Stimulated activated CD8-positive, alpha-beta memory T cell treated with anti-CD3 and anti-CD28 coated beads, Interleukin-15, amount 100 ng/mL, for 1 hour (primary cell): ENCODE results near the gene LYG2.
"Not testable (repeated sequence)": the region's sequence is repeated elsewhere in the genome, so short reads cannot be mapped to it uniquely, and the experiment has no call there.

Source experiments
- DNase-seq: peaks from one replicate; pipeline ENCODE4 v3.0.0-alpha.2; 2020; ENCODE audit warnings: low read depth

LYG2 gene, protein sequence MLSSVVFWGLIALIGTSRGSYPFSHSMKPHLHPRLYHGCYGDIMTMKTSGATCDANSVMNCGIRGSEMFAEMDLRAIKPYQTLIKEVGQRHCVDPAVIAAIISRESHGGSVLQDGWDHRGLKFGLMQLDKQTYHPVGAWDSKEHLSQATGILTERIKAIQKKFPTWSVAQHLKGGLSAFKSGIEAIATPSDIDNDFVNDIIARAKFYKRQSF

DNA sequence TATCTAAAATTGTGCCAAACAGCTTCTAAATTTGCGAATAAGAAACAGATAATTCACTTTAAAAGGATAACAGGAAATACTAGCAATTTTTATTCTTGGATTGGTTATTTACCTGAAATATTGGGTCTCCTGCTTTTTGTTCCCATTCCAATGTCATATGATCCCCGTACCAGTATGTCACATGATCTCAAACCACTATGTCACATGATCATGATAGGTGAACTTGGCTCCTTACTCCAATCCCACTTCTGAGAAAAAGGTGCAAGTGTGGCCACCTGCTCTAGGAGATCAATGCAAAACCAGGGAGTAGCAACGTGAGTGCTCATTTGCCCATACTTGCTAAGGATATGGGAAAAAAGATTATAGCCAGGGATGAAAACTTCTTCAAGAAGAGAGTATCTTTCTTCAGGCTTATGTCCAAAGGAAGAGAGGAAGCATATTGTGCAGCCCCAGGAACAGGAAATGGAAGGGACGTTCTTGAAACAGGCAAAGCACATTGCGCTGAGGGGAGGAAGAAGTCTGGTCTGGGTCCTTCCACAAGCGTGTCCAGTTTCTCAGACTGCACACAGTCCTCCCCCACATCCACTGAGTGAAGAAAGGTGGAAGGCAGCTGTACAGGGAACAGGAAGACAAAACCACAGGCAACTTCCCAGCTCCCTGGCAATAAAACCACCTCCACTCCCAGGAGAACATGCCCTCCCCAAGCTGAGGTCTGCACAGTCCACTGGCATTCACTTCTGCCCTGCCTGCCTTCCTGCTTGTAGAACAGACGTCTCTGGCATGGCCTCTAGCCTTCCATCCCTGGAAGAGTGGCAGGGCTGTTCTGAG lies at the start of gene LYG2:
Gene LYG2 (minus strand): TSS at position 176 of the 828 bp plus-strand sequence. CDS start 1,406 bp downstream, outside the sequence.
- DNase-seq, result no peak

DNA sequence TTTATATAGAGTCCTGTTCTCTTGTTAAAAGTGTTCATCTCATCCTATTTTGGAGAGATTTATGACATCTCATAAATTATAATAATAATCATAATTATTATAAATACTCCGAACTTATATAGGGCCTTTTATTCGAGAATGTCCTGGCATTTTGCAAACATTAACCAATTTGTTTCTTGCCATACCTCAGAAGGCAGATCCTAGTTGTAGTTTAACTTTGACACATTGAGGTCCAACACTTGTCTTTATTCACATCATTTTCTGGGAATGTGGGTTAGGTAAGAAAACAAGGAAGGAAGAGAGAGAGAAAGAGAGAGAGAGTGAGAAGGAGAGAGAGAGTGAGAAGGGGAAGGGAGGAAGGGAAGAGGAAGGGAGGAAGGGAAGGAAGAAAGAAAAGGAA lies 45.6 kb upstream of the LYG2 start, which contains the start of gene LYG1:
Gene LYG1 (minus strand): TSS at position 101 of the 400 bp plus-strand sequence. CDS start 5,527 bp downstream, outside the sequence.
- not testable (repeated sequence) for DNase-seq

DNA sequence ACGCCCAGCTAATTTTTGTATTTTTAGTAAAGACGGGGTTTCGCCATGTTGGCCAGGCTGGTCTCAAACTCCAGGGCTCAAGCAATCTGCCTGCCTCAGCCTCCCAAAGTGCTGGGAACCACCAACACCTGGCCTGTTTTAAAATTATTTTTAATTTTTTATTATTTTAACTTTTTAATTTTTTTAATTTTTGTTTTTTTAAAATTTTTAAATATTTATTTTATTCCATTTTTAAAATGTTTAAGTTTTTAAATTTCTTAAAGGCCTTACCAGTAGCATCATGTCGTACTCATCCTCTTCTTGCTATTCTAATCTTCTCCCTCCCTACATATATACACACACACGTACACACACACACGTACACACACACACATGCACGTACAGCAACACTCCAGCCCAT lies 44.1 kb upstream of the LYG2 start:
- DNase-seq, result no peak

DNA sequence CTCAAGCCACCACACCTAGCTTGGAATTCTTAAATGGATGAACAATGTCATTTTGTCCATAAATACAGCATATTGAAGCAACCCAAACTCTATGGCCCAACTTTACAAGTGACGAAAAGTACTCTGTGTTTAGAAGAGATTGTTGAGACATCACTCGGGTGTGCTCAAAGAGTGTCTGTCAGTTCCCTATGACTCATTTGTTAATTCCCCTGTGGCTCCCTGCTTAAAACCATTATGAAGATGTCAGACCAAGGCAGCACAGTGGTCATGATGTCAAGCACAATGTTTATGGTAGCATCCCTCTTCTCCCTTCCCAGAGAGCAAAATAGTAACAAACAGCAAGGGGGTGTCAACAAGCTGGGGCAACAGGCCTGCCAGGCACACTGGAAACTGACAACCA lies 42.5 kb upstream of the LYG2 start:
- DNase-seq, result no peak

DNA sequence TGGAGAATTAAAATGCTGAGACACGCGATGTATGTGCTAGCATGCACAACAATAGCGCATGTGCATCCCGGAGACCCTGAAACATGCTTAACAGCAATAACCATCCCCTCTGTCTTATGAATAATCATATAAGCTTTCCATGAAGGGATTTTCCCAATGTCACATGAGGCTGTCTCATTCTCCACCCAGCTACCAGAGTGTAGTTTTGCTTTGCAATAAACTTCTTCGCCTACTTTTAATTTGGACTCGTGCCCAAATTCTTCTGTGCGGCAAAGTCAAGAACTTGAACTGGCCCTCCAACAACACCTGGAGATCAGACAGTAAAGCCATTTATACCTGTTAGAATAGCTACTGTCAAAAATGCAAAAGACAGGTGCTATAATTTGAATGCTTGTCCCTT lies 30.1 kb upstream of the LYG2 start:
- no peak for DNase-seq

DNA sequence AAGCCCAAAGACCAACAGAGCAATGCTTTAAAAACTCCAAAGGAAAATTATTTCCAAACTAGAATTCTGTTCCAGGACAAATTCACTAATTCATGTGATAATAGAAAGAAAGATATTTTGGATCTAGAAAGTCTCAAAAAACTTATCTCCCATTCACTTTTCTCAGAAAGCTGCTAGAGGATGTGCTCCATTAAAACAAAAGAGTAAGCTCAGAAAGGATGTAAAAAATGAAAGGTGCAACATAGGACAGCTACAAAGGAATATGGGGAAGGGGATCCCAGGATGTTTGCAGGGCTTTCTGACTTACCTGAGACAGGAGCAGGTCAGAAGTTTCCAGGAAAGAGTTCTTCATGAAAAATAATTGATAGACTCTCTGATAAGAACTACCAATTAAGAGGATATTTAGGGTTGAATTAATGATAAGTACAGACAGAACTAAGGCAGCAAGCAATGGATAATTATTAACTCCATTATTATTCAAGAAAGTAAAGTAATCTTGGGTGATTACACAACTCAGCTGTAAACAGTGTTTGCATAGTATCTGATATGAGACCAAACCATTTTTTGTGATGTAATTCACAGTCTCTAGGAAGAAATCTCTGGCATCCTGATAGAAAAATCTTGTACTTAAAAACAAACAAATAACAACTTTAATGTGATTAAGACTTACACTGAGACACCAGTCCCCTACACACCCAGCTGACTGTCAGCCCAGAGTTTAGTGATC lies 24.7 kb upstream of the LYG2 start:
- no peak for DNase-seq

DNA sequence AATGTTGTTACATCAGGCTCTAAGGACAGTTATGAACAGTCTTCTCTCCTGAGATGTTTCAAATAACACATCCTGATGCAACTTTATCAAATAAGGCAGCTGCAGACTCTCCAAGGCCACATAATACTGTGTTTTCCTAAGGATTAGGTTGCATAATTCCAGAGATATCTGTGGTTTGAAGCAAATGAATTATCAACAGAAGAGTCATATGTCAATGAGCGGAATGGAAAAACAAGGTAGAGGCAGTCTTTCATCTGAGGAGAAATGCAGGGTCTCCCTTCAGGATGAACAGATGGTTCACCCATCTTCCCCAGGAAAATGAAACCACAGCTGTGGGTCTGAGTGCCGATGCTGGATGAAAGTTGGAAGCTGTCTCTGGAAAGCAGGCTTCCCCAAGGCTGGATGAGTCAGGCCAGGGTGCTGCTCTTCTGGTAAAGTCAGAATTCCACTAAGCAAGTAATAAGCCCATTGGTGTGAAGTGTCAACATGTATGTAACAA lies 23.4 kb upstream of the LYG2 start:
- DNase-seq, result no peak

DNA sequence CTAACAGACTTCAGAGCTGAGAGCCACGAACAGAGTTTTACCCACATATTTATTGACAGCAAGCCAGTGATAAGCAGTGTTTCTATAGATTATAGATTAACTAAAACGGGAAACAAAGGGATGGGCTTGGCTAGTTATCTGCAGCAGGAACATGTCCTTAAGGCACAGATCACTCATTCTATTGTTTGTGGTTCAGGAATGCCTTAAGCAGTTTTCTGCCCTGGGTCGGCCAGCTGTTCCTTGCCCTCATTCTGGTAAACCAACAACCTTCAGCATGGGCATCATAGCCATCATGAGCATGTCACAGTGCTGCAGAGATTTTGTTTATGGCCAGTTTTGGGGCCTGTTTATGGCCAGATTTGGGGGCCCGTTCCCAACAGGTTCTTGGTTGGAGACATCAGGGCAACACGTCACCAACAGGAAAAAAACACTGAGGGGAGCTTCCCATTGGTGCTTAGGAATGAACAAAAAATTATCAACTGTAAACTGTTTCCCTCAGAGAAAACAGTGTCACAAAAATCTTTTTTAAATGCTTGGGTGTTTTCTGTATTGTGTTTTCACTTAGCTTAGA lies 22.8 kb upstream of the LYG2 start:
- not testable (repeated sequence) for DNase-seq

DNA sequence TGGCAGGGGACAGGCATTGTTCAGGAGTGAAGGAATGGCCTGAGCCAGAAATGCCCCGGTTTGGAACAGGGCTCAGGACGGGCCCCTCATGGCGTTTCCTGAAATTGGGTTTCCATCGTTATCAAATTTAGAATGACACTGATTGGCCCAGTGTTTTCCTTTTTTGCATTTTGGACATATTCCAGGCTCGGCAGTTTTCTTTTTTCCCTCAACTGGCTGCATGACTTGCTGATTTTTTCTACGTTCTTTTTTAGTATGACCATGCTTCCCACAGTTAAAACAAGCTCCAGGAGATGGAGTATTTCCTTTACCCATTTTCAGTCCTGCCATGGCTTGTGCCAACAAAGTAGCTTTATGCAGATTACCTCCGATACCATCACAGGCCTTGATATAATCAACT lies 20.4 kb upstream of the LYG2 start:
- no peak for DNase-seq

DNA sequence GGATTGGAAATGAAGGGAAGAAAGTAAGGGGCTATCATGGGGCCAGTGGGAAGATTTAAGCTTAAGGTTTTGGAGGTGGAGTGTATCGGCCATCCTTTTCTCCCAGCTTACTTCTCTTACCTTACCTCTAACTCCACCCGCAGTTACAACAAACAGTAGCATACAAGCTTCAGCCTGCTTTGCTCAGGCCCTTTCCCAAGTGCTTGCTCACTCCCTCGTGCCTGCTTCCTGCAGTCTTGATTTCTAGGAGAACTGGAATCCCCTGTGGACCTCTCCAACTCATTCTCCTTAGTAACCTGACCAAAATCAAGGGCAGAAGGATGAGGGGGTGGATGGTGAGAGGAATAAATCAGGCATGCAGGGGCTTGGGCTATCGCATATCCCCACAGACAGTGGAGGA lies 5.8 kb upstream of the LYG2 start:
- DNase-seq, result no peak

DNA sequence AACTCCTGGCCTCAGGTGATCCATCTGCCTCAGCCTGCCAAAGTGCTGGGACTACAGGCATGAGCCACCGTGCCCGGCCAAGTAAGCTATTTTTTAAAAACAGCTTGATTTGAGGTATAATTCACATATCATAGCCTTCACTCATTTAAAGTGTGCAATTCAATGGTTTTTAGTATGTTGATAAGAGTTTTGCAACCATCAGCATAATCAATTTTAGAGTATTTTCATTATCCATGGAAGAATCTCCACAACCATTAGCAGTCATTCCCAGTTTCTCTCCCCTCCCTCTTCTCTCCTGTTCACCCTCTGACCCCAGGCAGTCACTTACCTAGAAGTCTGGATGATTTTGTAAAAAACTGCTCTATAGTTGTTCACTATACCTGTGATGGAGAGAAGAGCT lies 4.7 kb upstream of the LYG2 start:
- no peak for DNase-seq

DNA sequence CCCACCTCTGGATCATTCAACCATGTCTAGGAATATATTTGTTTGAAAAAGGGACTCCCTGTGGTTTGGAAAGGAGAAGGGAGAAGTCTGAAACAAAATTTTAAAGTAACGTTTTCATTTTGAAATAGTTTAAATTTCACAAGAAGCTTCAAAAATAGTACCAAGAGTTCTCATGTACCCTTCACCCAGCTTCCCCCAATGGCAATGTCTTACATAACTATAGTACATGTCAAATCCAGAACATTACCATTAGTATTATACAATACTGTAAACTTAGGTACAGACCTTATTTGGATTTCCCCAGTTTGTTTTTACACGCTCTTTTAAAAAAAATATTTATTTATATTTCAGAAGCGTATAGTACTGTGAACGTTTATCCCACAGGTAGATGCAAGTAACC lies 4.0 kb upstream of the LYG2 start:
- DNase-seq, result no peak

DNA sequence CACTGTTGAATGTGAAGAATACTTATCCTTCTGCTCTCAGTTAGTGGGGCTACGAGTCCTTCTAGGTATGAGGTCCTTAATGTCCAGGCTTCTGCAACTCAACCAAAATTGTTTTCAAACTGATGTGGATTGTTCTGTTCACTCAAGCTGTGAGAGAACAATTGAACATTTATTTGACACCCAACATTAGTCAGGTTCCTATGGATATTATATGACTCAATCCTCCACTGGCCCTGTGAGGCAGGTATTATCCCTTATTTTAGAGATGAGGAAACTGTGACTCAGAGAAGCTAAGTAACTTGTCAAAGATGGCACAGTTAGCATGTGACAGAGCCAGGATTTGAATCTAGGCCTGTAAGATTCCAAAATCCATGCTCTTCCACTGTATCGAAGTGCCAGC lies 1.2 kb upstream of the LYG2 start:
- no peak for DNase-seq

DNA sequence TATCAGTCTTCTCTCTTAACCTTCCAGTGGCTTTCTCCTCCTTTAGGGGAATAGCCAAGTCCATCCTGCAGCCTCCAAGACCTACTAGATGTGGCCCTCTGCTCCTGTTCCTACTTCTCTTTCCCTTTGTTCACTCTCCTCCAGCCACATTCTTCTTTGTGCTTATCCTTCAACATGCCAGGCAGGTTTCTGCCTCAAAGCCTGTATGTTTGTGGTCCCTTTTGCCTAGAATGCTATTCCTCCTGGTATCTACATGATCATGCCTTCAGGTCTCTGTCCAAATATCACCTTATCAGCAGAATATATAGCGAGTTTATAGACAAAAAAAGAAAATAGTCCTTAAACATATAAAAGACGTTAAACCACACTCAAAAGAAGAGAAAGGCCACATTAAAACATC lies 5.5 kb downstream of the LYG2 start:
- DNase-seq, result no peak

DNA sequence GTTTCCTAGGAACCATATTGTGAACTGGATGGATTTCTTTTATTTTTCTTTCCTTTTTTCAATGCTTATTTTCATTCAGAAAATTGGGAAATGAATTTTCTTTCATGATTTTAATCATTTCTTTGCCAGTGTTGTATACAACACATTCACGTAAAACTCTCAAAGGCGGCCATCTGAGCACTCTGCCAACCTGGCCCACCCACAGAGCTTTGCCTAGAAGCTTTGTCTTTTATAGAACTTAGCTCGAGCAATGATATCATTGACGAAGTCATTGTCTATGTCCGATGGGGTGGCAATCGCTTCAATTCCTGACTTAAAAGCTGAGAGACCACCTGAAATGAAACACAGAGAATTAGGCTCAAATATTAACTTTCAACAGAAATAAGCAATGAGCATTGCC lies 13.3 kb downstream of the LYG2 start:
- no peak for DNase-seq

DNA sequence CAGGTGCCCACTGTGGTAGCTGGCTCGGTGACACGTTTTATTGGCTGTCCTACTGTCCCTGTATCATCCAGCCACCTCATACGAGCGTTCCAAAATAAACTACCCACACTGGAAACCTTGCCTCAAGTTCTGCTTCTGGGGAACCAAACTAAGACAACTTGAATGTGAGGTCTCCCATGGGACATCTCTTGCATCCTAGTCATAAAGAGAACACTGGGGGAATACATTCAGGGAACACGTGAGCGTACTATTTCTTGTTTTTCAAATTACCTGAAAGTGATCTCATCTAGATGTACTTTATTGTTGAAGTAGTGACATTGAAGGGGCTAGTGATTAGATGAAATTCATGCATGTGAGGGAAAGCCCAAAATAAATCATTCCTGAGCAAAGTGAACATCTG lies 15.0 kb downstream of the LYG2 start:
- no peak for DNase-seq

DNA sequence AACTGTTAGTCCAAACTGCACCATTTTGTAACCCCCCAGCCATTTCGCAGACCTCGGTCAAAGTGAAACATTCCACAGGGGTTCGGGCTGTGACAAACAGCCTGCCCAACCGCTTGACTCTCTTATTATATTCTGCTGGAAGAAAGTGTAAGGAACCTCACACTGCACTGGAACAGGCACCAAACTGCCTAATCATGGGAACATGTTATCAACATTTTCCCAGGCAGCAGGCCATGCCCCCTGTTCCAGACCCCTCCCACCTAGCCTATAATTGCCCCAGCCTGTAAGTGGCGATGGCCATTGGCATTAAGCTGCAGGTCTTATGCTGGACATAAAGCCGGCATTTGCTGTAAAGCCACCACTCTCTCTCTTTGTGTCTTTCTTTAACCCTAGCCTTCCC lies 16.9 kb downstream of the LYG2 start:
- no peak for DNase-seq

DNA sequence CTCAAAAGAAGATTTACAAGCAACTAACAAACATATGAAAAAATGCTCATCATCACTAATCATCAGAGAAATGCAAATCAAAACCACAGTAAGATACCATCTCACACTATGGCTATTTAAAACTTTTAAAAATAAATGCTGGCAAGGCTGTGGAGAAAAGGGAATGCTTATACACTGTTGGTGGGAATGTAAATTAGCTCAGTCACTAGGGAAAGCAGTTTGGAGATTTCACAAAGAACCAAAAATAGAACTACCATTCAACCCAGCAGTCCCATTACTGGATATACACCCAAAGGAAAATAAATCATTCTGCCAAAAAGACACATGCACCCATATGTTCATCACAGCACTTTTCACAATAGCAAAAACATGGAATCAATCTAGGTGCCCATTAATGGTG lies 22.3 kb downstream of the LYG2 start:
- not testable (repeated sequence) for DNase-seq

DNA sequence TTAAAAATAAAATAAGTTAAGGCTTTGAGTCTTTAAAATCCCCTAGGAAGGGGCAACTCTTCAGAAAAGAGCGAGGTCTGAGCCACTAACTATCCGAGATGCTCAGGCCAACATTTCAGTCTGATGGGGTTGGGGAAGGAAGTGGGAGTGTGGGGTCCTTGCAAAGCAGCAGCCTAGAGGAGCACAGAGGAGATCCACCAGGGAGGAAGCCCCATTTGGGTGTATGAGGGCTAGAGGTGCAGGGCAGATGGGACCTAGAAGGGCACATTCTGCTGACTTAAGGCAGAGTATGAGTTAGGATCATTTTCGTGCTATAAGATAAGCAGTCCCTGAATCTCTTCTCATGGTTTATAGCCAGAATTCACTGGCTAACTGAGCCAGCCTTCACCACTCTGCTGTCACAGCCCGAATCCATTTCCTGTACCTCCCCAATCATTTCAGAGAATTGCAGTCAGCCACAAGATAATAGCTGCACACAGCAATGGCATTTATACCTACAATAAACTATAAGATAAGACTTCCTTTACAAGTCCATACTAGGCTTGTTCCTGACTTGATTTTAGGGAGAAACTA lies 37.5 kb downstream of the LYG2 start:
- no peak for DNase-seq

DNA sequence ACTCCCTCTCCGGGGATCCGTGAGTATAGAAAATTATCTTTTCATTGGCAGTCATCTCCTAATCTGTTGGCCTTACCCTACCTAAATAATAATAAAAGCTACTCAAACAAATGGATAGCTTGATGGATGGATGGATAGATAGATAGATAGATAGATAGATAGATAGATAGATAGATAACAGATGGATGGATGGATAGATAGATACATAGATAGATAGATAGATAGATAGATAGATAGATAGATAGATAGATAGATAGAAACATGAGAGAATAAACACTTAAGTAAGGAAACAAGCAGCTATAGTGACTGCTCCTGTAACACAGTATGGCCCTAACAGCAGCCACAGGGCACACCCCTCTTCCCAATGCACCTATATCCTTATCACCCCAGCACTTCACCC lies 39.4 kb downstream of the LYG2 start:
- no peak for DNase-seq

DNA sequence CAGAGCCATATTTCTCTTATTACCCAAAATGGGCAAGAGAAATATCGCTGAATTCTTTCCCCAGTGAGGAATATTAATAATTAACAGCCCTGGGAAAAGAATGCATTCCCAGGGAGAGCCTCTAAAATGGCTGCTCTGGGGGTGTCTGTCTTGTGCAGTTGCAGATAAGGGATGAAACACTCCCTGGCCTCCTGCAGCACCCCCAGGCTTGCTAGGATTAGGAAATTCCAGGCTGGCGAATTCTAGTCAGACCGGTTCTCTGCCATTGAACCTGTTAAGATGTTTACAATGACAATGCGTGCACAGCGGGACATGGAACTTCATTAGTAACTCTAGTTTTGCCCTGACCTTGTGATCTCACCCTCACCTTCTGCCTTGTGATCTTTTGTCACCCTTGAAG lies 50.0 kb downstream of the LYG2 start:
- no peak for DNase-seq
